DND-41 (cell line): ENCODE data around the gene AK8.
A peak's percentile ranks its signal among the peaks of the same experiment; 100 is the strongest.

Source experiments
- ATAC-seq: fragments of 200-7000 bp; cut with Tn5 transposase; 3 replicates; pipeline ENCODE4 v1.9.1; 2021; ENCODE audit warnings: low read depth; ENCODE audit not compliant: insufficient read depth
- DNase-seq: peaks from one replicate; pipeline ENCODE4 v3.0.0-alpha.2; 2020
- H2AFZ ChIP-seq: 2 replicates; pipeline ENCODE4 v1.6.0; 2012; ENCODE audit warnings: low read depth, low read length
- H3K27ac ChIP-seq: 2 replicates; pipeline ENCODE4 v1.5.1; 2012; ENCODE audit warnings: low read length, inconsistent platforms
- H3K27me3 ChIP-seq: fragments of 200-600 bp; sonication (generic); 2 replicates; pipeline ENCODE4 v1.6.0; 2012; ENCODE audit warnings: low read length, mild to moderate bottlenecking, inconsistent platforms; ENCODE audit not compliant: insufficient read depth, poor library complexity
- H3K36me3 ChIP-seq: 2 replicates; pipeline ENCODE4 v1.5.1; 2012; ENCODE audit warnings: low read length, inconsistent platforms; ENCODE audit not compliant: insufficient read depth
- H3K4me1 ChIP-seq: 2 replicates; pipeline ENCODE4 v1.5.1; 2012; ENCODE audit warnings: mild to moderate bottlenecking, low read length; ENCODE audit not compliant: insufficient read depth
- H3K4me2 ChIP-seq: 2 replicates; pipeline ENCODE4 v1.6.0; 2012; ENCODE audit warnings: mild to moderate bottlenecking, moderate library complexity, low read length, inconsistent platforms; ENCODE audit not compliant: insufficient read depth
- H3K4me3 ChIP-seq, 2 experiments: fragments of 200-600 bp in 1 of 2; shearing (Covaris generic) in 1 of 2; 2 replicates each; pipeline ENCODE4 v1.5.1; 2012 to 2016; ENCODE audit warnings: inconsistent platforms in 2 of 2, low read length in 2 of 2, mild to moderate bottlenecking in 2 of 2, low read depth in 1 of 2, moderate library complexity in 1 of 2
- H3K79me2 ChIP-seq: 2 replicates; pipeline ENCODE4 v1.6.0; 2012; ENCODE audit warnings: low read length, inconsistent platforms; ENCODE audit not compliant: insufficient read depth
- H3K9ac ChIP-seq: 2 replicates; pipeline ENCODE4 v1.6.0; 2012; ENCODE audit warnings: low read depth, mild to moderate bottlenecking, inconsistent platforms, low read length, moderate library complexity
- H3K9me3 ChIP-seq: 2 replicates; pipeline ENCODE4 v1.5.1; 2012; ENCODE audit warnings: low read length, moderate library complexity, mild to moderate bottlenecking, inconsistent platforms; ENCODE audit not compliant: insufficient read depth, severe bottlenecking
- H4K20me1 ChIP-seq: 2 replicates; pipeline ENCODE4 v1.6.0; 2012; ENCODE audit warnings: low read length; ENCODE audit not compliant: insufficient read depth
- EZH2 ChIP-seq: IDR thresholded peaks from 3 replicates; pipeline ENCODE4 v1.6.1; 2012; ENCODE audit warnings: borderline replicate concordance, low read depth, mild to moderate bottlenecking, moderate library complexity, low read length, inconsistent platforms; ENCODE audit not compliant: severe bottlenecking
- TF ChIP-seq, protein P1 (sequence below): IDR thresholded peaks from 2 replicates; pipeline ENCODE4 v1.5.1; 2012; ENCODE audit warnings: borderline replicate concordance, low read length, moderate library complexity, mild to moderate bottlenecking; ENCODE audit not compliant: poor library complexity, severe bottlenecking; ENCODE audit errors: extremely low read depth

AK8 gene

DNA sequence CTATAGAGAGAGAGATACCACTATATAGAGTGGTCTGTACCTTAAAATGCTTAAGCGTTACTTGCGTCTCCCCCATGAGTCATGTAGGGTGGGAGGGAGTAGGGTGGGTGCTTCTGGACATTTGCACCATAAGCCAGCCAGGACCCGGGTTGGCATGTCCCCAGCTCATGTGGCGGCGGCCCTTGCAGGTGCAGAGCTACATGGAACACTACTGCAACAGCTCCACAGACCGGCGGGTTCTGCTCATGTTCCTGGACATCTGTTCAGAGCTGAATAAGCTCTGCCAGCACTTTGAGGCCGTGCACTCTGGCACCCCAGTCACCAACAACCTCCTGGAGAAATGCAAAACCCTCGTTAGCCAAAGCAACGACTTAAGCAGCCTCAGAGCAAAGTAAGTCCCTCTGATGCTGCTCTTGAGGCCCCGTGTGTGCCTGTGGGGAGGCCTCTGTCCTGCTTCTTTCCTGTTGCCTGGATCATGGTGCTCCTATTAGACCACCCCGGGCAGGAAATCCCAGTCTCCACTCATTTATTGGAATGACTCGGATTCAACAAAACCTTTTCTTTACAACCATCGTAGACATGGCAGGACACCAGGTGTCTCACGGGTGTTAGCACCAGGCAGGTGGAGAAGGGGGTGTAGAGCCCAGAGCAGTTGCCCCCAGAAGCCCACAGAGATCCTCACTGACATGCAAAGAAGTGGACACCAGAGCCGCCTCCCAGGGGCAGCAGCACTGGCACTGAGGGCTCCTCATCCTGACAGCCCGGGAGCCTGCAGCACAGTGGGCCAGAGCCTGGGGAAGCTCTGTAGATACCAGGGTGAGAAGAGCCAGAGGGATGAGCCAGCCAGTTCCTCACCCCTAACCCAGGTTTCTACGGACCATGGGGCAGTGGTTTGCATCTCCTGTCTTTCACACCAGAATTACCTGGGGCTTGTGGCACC lies 9.4 kb upstream of the AK8 start:
- no peaks in the 10 kb centered on the region for H4K20me1 ChIP-seq
- TF ChIP-seq, protein P1, sequence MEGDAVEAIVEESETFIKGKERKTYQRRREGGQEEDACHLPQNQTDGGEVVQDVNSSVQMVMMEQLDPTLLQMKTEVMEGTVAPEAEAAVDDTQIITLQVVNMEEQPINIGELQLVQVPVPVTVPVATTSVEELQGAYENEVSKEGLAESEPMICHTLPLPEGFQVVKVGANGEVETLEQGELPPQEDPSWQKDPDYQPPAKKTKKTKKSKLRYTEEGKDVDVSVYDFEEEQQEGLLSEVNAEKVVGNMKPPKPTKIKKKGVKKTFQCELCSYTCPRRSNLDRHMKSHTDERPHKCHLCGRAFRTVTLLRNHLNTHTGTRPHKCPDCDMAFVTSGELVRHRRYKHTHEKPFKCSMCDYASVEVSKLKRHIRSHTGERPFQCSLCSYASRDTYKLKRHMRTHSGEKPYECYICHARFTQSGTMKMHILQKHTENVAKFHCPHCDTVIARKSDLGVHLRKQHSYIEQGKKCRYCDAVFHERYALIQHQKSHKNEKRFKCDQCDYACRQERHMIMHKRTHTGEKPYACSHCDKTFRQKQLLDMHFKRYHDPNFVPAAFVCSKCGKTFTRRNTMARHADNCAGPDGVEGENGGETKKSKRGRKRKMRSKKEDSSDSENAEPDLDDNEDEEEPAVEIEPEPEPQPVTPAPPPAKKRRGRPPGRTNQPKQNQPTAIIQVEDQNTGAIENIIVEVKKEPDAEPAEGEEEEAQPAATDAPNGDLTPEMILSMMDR: no peak
- no peak for TF ChIP-seq EZH2
- peak overlapping the region; percentile 18; the same call in 1 of the 2 replicates for H3K9ac ChIP-seq
- H2AFZ ChIP-seq: no peak overlapping the region
- H3K36me3 ChIP-seq: no peaks in the 10 kb centered on the region; the same call in 1 of the 2 replicates
- peaks cover 27% of the 10 kb centered on the region for H3K4me1 ChIP-seq
- no peaks in the 10 kb centered on the region for H3K27me3 ChIP-seq
- H3K4me2 ChIP-seq: no peak overlapping the region
- no peaks in the 10 kb centered on the region for H3K79me2 ChIP-seq
- no peak for ATAC-seq
- no peak overlapping the region for H3K4me3 ChIP-seq
- no peaks in the 10 kb centered on the region for H3K9me3 ChIP-seq
- DNase-seq: no peak
- H3K27ac ChIP-seq: peak overlapping the region; percentile 72

DNA sequence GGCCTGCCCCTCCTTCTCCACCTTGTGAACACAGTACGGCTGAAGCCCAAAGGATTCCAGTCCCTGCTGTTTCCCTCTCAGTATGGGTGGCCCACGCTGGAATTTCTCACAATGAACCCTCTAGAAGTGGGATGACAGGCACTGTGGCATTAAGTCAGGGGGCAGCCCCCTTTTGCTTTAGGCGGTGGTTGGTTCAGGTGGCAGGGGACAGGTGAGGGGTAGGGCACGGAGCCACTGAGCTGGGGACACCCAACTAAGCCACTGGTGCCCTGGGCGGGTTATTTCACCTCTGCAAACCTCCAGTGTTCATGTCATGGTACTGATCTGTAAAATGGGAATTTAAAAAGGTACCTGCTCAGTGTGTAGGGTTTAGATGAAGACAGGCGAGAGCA lies 8.2 kb upstream of the AK8 start:
- no peak for ATAC-seq
- Histone ChIP-seq H3K79me2 (no peaks in the 10 kb centered on the region), H3K4me2 (no peak overlapping the region), H4K20me1 (no peaks in the 10 kb centered on the region), H3K36me3 (no peaks in the 10 kb centered on the region), H2AFZ (no peak overlapping the region), H3K4me1 (peaks cover 27% of the 10 kb centered on the region), H3K4me3 (no peak overlapping the region), H3K27ac (no peak overlapping the region), H3K27me3 (no peaks in the 10 kb centered on the region), H3K9ac (no peak overlapping the region), H3K9me3 (no peaks in the 10 kb centered on the region)
- TF ChIP-seq EZH2: no peak
- TF ChIP-seq, protein P1: no peak
- DNase-seq: no peak

DNA sequence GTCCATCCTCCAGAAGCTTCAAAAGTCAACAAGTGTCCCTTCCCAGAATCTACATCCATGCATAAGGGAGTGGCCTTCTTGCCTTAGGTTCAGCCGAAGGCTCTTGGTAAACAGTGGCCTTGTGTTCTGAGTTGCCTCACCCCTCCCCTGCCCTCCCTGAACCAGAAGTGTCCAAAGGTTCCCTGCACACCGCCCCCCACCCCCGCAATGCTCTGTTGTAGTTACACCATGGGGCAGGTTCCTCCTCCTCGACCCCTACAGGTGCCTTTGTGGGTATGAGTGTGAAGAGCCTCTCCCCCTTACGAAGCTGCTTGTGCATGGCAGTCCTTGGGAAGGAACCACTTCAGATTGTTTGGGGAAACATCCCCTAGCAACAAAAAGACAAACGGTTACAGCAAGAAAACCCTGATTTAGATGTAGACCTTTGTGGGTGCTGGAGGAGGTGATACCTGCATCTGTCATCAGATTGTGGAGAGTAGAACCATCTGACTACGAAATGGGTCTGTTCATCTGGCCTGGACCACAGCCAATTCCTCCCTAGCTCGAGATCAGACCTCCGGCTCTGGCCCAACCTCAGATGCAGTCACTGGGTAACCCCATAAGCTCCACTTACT lies 7.7 kb upstream of the AK8 start:
- Histone ChIP-seq H3K27me3 (no peaks in the 10 kb centered on the region), H3K4me3 (no peak overlapping the region), H3K27ac (no peak overlapping the region), H2AFZ (no peak overlapping the region), H3K4me1 (peaks cover 27% of the 10 kb centered on the region), H3K79me2 (no peaks in the 10 kb centered on the region), H3K9ac (no peak overlapping the region), H3K36me3 (no peaks in the 10 kb centered on the region), H4K20me1 (no peaks in the 10 kb centered on the region), H3K4me2 (no peak overlapping the region), H3K9me3 (no peaks in the 10 kb centered on the region)
- no peak for DNase-seq
- ATAC-seq: no peak
- no peak for TF ChIP-seq EZH2
- TF ChIP-seq, protein P1: no peak
